HEK293T (cell line): ENCODE results near the gene PICK1.

Experiments
- ARNT ChIP-seq: fragments of 450-650 bp; IDR thresholded peaks from 2 replicates; pipeline ENCODE4 v1.6.1; 2017; ENCODE audit warnings: mild to moderate bottlenecking
- BHLHE40 ChIP-seq: fragments of 450-650 bp; IDR thresholded peaks from 2 replicates; pipeline ENCODE4 v1.6.1; 2016; ENCODE audit warnings: mild to moderate bottlenecking, moderate library complexity, borderline replicate concordance
- CTBP1 ChIP-seq: fragments of 450-650 bp; IDR thresholded peaks from 2 replicates; pipeline ENCODE4 v1.6.1; 2016; ENCODE audit warnings: borderline replicate concordance
- FOXA1 ChIP-seq: fragments of 450-650 bp; IDR thresholded peaks from 2 replicates; pipeline ENCODE4 v1.6.1; 2016; ENCODE audit warnings: mild to moderate bottlenecking
- FOXK2 ChIP-seq: fragments of 450-650 bp; IDR thresholded peaks from 2 replicates; pipeline ENCODE4 v1.6.1; 2016; ENCODE audit warnings: mild to moderate bottlenecking
- FOXM1 ChIP-seq: fragments of 450-650 bp; IDR thresholded peaks from 2 replicates; pipeline ENCODE4 v1.6.1; 2017; ENCODE audit warnings: mild to moderate bottlenecking, borderline replicate concordance
- L3MBTL2 ChIP-seq: fragments of 450-650 bp; conservative IDR thresholded peaks from 2 replicates; pipeline ENCODE4 v1.6.1; 2016; ENCODE audit warnings: mild to moderate bottlenecking
- SP1 ChIP-seq: fragments of 450-650 bp; IDR thresholded peaks from 2 replicates; pipeline ENCODE4 v1.6.1; 2017
- SUZ12 ChIP-seq: fragments of 450-650 bp; IDR thresholded peaks from 2 replicates; pipeline ENCODE4 v1.6.1; 2016; ENCODE audit warnings: mild to moderate bottlenecking
- TARDBP ChIP-seq: fragments of 450-650 bp; IDR thresholded peaks from 2 replicates; pipeline ENCODE4 v1.6.1; 2016
- ZNF384 ChIP-seq: fragments of 450-650 bp; IDR thresholded peaks from 2 replicates; pipeline ENCODE4 v1.6.1; 2016

DNA sequence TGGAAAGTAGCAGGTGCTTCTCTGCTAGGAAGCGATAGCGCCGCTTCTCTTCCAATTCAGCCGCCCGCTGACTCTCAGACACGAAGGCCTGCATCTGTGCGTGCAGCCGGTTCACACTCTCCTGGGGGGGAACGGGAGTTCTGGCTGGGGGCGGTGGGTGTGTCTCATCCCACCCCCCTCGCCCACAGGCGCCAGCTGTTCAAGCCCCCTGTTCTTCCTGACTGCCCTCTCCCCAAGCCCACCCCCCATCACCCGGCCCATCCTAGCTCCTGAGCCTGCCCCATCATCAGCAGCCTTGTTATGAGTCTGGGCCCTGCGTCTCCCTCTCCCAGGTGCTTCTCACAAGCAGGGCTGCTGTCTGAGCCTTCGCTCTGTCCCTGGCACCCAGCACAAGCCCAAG, 39.9 kb downstream of the PICK1 start:
- no peak for TF ChIP-seq FOXM1
- TF ChIP-seq SUZ12, result no peak
- TF ChIP-seq FOXK2, result no peak
- TF ChIP-seq BHLHE40, result no peak
- no peak for TF ChIP-seq FOXA1
- TF ChIP-seq L3MBTL2, result no peak
- no peak for TF ChIP-seq TARDBP
- no peak for TF ChIP-seq SP1
- TF ChIP-seq ARNT, result no peak
- TF ChIP-seq ZNF384, result no peak
- no peak for TF ChIP-seq CTBP1
